HepG2 (cell line): ENCODE results near the gene AMN.

Experiments used
- ATF2 ChIP-seq: sonication (generic); formaldehyde crosslinking; IDR thresholded peaks from 2 replicates; pipeline ENCODE4 v1.4.0; 2020; ENCODE audit warnings: missing genetic modification reagents
- CENPX ChIP-seq: sonication (generic); formaldehyde crosslinking; IDR thresholded peaks from 2 replicates; pipeline ENCODE4 v1.9.0; 2021; ENCODE audit warnings: mild to moderate bottlenecking, missing genetic modification reagents, moderate library complexity
- CTCF ChIP-seq: sonication (generic); formaldehyde crosslinking; IDR thresholded peaks from 2 replicates; pipeline ENCODE4 v1.5.0; 2020; ENCODE audit warnings: mild to moderate bottlenecking, missing genetic modification reagents, moderate library complexity
- EZH2 ChIP-seq: conservative IDR thresholded peaks from 2 replicates; pipeline ENCODE4 v1.6.1; 2012; ENCODE audit warnings: mild to moderate bottlenecking, low read depth, low read length, moderate library complexity
- HDAC2 ChIP-seq: sonication (generic); formaldehyde crosslinking; IDR thresholded peaks from 2 replicates; pipeline ENCODE4 v1.4.0; 2020; ENCODE audit warnings: missing genetic modification reagents
- MTA3 ChIP-seq: sonication (generic); formaldehyde crosslinking; IDR thresholded peaks from 2 replicates; pipeline ENCODE4 v1.4.0; 2020; ENCODE audit warnings: missing genetic modification reagents
- MXI1 ChIP-seq: IDR thresholded peaks from 3 replicates; pipeline ENCODE4 v1.6.1; 2012; ENCODE audit warnings: low read depth, low read length, inconsistent platforms, borderline replicate concordance
- ZBTB33 ChIP-seq: sonication (generic); formaldehyde crosslinking; IDR thresholded peaks from 2 replicates; pipeline ENCODE4 v1.4.0; 2020; ENCODE audit warnings: missing genetic modification reagents
- ZNF253 ChIP-seq: sonication (generic); formaldehyde crosslinking; IDR thresholded peaks from 2 replicates; pipeline ENCODE4 v1.8.0; 2022; ENCODE audit warnings: mild to moderate bottlenecking, missing genetic modification reagents, borderline replicate concordance

GRCh38 chr14:102909462-102909861 is 13.0 kb upstream of the AMN start:
- TF ChIP-seq ZBTB33 (CRISPR knock-in tag): no peak
- no peak for TF ChIP-seq CTCF (CRISPR knock-in tag)
- no peak for TF ChIP-seq ATF2 (CRISPR knock-in tag)
- TF ChIP-seq CENPX: no peak
- no peak for TF ChIP-seq EZH2
- no peak for TF ChIP-seq MTA3 (CRISPR knock-in tag)
- TF ChIP-seq MXI1: no peak
- no peak for TF ChIP-seq ZNF253 (CRISPR knock-in tag)
- TF ChIP-seq HDAC2 (CRISPR knock-in tag): no peak
